Measurements from ENCODE around the gene F13A1. TPM values are rescaled to one million over a fixed set of nuclear protein-coding genes. Genes with fewer than 3 reads are reported as not detected.

The F13A1 gene
- total RNA-seq, 1 donor from 2014 or later = 58.4 TPM

DNA sequence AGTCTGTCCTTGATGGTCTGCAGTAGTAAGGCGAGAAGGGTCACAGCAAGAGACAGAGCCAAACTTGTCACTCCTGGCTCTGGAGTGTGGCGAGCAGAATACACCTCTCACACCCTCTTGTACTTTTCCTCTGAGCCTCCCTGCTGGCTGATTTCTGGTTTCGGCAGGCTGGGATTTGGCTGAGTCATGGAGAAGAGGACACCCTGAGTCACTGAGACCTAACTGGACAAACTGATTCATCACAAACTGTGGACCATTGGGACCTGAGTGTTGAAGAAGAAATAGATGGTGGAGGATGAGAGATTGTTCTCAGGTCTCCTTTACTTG, 101.7 kb downstream of the F13A1 start:
- Histone ChIP-seq H3K4me3 (no peak overlapping the region), H3K36me3 (no peaks in the 10 kb centered on the region), H3K27me3 (no peaks in the 10 kb centered on the region), H3K27ac (no peak overlapping the region), H3K9me3 (no peaks in the 10 kb centered on the region), H3K4me1 (no peaks in the 10 kb centered on the region)
- intact Hi-C loops (cut with DNase I) = no loop called here
- no peak for DNase-seq (ENCODE audit: extremely low spot score in 2 of 2)
- TF ChIP-seq POLR2A (IDR thresholded peaks at IDR 0.05) (no peak), POLR2AphosphoS5 (IDR thresholded peaks at IDR 0.05; ENCODE audit: insufficient read depth in 1 of 2, low read depth in 1 of 2) (no peak), CTCF (IDR thresholded peaks at IDR 0.05) (no peak)

- DNase-seq (ENCODE audit: extremely low spot score in 2 of 2) = no peak
- no peak overlapping the region for H3K27ac ChIP-seq
These were observed 102.4 kb downstream of the F13A1 start for GRCh38 chr6:6217855-6218758.

GRCh38 chr6:6210994-6211393, 109.5 kb downstream of the F13A1 start:
- no peaks in the 10 kb centered on the region for H3K36me3 ChIP-seq
- no peak overlapping the region for H3K4me3 ChIP-seq
- H3K4me1 ChIP-seq = no peaks in the 10 kb centered on the region
- no peak for DNase-seq (ENCODE audit: extremely low spot score in 2 of 2)
- intact Hi-C loops (cut with DNase I) = no loop called here
- H3K27ac ChIP-seq = no peak overlapping the region
- TF ChIP-seq CTCF (IDR thresholded peaks at IDR 0.05) (no peak), POLR2A (IDR thresholded peaks at IDR 0.05) (no peak), POLR2AphosphoS5 (IDR thresholded peaks at IDR 0.05; ENCODE audit: insufficient read depth in 1 of 2, low read depth in 1 of 2) (no peak)
- H3K27me3 ChIP-seq = no peaks in the 10 kb centered on the region
- no peaks in the 10 kb centered on the region for H3K9me3 ChIP-seq

More at GRCh38 chr6:6217855-6218758, 102.4 kb downstream of the F13A1 start:
- Histone ChIP-seq H3K36me3 (no peaks in the 10 kb centered on the region), H3K4me1 (no peaks in the 10 kb centered on the region), H3K27me3 (no peaks in the 10 kb centered on the region), H3K4me3 (no peak overlapping the region), H3K9me3 (no peaks in the 10 kb centered on the region)
- intact Hi-C loops (cut with DNase I) = no loop called here
- TF ChIP-seq POLR2AphosphoS5 (IDR thresholded peaks at IDR 0.05; ENCODE audit: insufficient read depth in 1 of 2, low read depth in 1 of 2) = no peak
- no peak for TF ChIP-seq POLR2A (IDR thresholded peaks at IDR 0.05)
- no peak for TF ChIP-seq CTCF (IDR thresholded peaks at IDR 0.05)

DNA sequence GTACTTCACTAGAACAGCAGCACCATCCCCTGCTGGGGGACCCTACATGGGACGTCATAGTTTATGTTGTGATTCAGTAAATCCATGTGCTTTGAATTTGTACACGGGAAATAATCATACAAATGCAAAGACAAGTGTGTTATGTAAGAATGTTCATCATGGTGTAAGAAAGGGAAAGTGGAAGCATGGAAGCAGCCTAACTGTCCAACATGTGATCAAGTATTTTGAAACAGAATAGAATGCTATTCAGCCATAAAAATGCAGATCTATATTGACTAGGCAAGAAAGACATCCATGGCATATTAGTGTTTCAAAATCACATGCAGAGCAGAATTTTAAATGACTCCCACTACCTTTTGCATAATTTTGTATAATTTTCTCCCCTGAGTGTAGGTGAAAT, 117.6 kb downstream of the F13A1 start:
- no peak for DNase-seq (ENCODE audit: extremely low spot score in 2 of 2)
- H3K36me3 ChIP-seq = no peaks in the 10 kb centered on the region
- H3K4me3 ChIP-seq = no peak overlapping the region
- H3K27me3 ChIP-seq = no peaks in the 10 kb centered on the region
- intact Hi-C loops (cut with DNase I) = no loop called here
- no peak overlapping the region for H3K27ac ChIP-seq
- H3K9me3 ChIP-seq = no peaks in the 10 kb centered on the region
- TF ChIP-seq CTCF (IDR thresholded peaks at IDR 0.05) (no peak), POLR2AphosphoS5 (IDR thresholded peaks at IDR 0.05; ENCODE audit: insufficient read depth in 1 of 2, low read depth in 1 of 2) (no peak), POLR2A (IDR thresholded peaks at IDR 0.05) (no peak)
- no peaks in the 10 kb centered on the region for H3K4me1 ChIP-seq

GRCh38 chr6:6201200-6201599, 119.3 kb downstream of the F13A1 start:
- no peaks in the 10 kb centered on the region for H3K27me3 ChIP-seq
- intact Hi-C loops (cut with DNase I) = no loop called here
- H3K27ac ChIP-seq = no peak overlapping the region
- no peaks in the 10 kb centered on the region for H3K9me3 ChIP-seq
- DNase-seq (ENCODE audit: extremely low spot score in 2 of 2) = no peak
- H3K4me1 ChIP-seq = no peaks in the 10 kb centered on the region
- H3K4me3 ChIP-seq = no peak overlapping the region
- TF ChIP-seq POLR2AphosphoS5 (IDR thresholded peaks at IDR 0.05; ENCODE audit: insufficient read depth in 1 of 2, low read depth in 1 of 2) (no peak), CTCF (IDR thresholded peaks at IDR 0.05) (no peak), POLR2A (IDR thresholded peaks at IDR 0.05) (no peak)
- no peaks in the 10 kb centered on the region for H3K36me3 ChIP-seq

Data from vagina (tissue), 2 donors.